GM12878 (cell line): ENCODE measurements around the gene SATB1. TPM values are rescaled to one million over a fixed set of nuclear protein-coding genes. Genes with fewer than 3 reads are reported as not detected.

Experiments
- ATAC-seq: fragments of 200-7000 bp; cut with Tn5 transposase; 3 replicates; pipeline ENCODE4 v1.9.1; 2020; ENCODE audit warnings: mild to moderate bottlenecking, moderate library complexity
- BruUV-seq: library from RNA; stranded (reverse); fragments of 400-500 nt; replicated peaks from 2 replicates; lab custom pipeline; 2021; lab: Mats Ljungman, UMichigan
- CTCF ChIA-PET: fragments of 300-600 bp; sonication (Branson Sonifier 250); formaldehyde crosslinking; extraction: SDS; loops from one replicate; lab custom pipeline; 2021; ENCODE audit warnings: inconsistent platforms; lab: Yijun Ruan, JAX
- POLR2A ChIA-PET: fragments of 350-600 bp; formaldehyde crosslinking; extraction: SDS; loops from one replicate; lab custom pipeline; 2021; ENCODE audit warnings: inconsistent platforms; lab: Charles Lee
- RAD21 ChIA-PET: fragments of 300-600 bp; sonication (Branson Sonifier 250); formaldehyde crosslinking; loops from one replicate; lab custom pipeline; 2023; ENCODE audit warnings: antibody characterized with exemption; ENCODE audit not compliant: unreplicated experiment; lab: Charles Lee
- SMC1A ChIA-PET: fragments of 300-600 bp; sonication (Branson Sonifier 250); formaldehyde crosslinking; loops from one replicate; lab custom pipeline; 2023; ENCODE audit not compliant: unreplicated experiment, uncharacterized antibody; lab: Charles Lee
- DNase-seq: peaks from one replicate; pipeline ENCODE4 v3.0.0-alpha.2; 2011; ENCODE audit warnings: low read depth, low spot score
- FAIRE-seq: peaks from 3 replicates; lab custom pipeline; 2011; peaks lifted over from hg19 to GRCh38; lab: Jason Lieb, UNC
- H2AFZ ChIP-seq: 2 replicates; pipeline ENCODE4 v1.6.0; 2011; ENCODE audit warnings: low read depth, low read length, control low read depth; ENCODE audit not compliant: control insufficient read depth
- H3K27ac ChIP-seq: 2 replicates; pipeline ENCODE4 v1.5.1; 2011; ENCODE audit warnings: control low read depth; ENCODE audit not compliant: control insufficient read depth, insufficient read depth
- H3K27me3 ChIP-seq, 2 experiments: replicated peaks in 1 of 2; 2 replicates each; pipeline versions ENCODE4 v1.6.0 to v1.6.1; 2011; ENCODE audit warnings: low read length in 1 of 2; ENCODE audit not compliant: control insufficient read depth in 2 of 2, insufficient read depth in 2 of 2
- H3K36me3 ChIP-seq, 2 experiments: 2 replicates each; pipeline ENCODE4 v1.5.1; 2011; ENCODE audit warnings: low read length in 1 of 2; ENCODE audit not compliant: control insufficient read depth in 2 of 2, insufficient read depth in 2 of 2
- H3K4me1 ChIP-seq: 2 replicates; pipeline ENCODE4 v1.6.1; 2011; ENCODE audit warnings: mild to moderate bottlenecking, low read length, moderate library complexity, mixed read lengths; ENCODE audit not compliant: control insufficient read depth, insufficient read depth
- H3K4me2 ChIP-seq: 2 replicates; pipeline ENCODE4 v1.6.0; 2011; ENCODE audit warnings: control low read depth; ENCODE audit not compliant: control insufficient read depth, insufficient read depth
- H3K4me3 ChIP-seq: fragments of 200-600 bp; sonication (generic); 2 replicates; pipeline ENCODE4 v1.5.1; 2016
- H3K79me2 ChIP-seq: 2 replicates; pipeline ENCODE4 v1.6.0; 2011; ENCODE audit warnings: low read length; ENCODE audit not compliant: control insufficient read depth, insufficient read depth
- H3K9ac ChIP-seq: 2 replicates; pipeline ENCODE4 v1.8.0; 2011; ENCODE audit warnings: low read length, control low read depth, mixed read lengths; ENCODE audit not compliant: control insufficient read depth, insufficient read depth
- H3K9me3 ChIP-seq: replicated peaks from 3 replicates; pipeline ENCODE4 v1.5.1; 2011; ENCODE audit warnings: mild to moderate bottlenecking, low read length; ENCODE audit not compliant: control insufficient read depth, insufficient read depth
- H4K20me1 ChIP-seq: 2 replicates; pipeline ENCODE4 v1.6.0; 2011; ENCODE audit not compliant: control insufficient read depth, insufficient read depth
- FOXK2 ChIP-seq: fragments of 450-650 bp; IDR thresholded peaks from 2 replicates; pipeline ENCODE4 v1.6.1; 2017; ENCODE audit warnings: mild to moderate bottlenecking, moderate library complexity
- HSF1 ChIP-seq: fragments of 150-350 bp; IDR thresholded peaks from 2 replicates; pipeline ENCODE4 v1.6.1; 2014; ENCODE audit warnings: mild to moderate bottlenecking, low read depth, low read length
- KAT2A ChIP-seq: conservative IDR thresholded peaks from 2 replicates; pipeline ENCODE4 v1.6.1; 2011; ENCODE audit warnings: low read depth, low read length; ENCODE audit not compliant: control insufficient read depth
- POU2F2 ChIP-seq: IDR thresholded peaks from 3 replicates; pipeline ENCODE4 v1.6.1; 2011; ENCODE audit warnings: low read depth, mild to moderate bottlenecking, low read length, borderline replicate concordance
- RUNX3 ChIP-seq: IDR thresholded peaks from 2 replicates; pipeline ENCODE4 v1.6.1; 2012; ENCODE audit warnings: low read length, inconsistent platforms
- SREBF2 ChIP-seq: IDR thresholded peaks from 2 replicates; pipeline ENCODE4 v1.6.1; 2012; ENCODE audit warnings: mild to moderate bottlenecking, low read length
- TCF3 ChIP-seq: IDR thresholded peaks from 2 replicates; pipeline ENCODE4 v1.6.1; 2012; ENCODE audit warnings: low read depth, mild to moderate bottlenecking, low read length, borderline replicate concordance; ENCODE audit not compliant: insufficient read depth
- ZNF207 ChIP-seq: fragments of 450-650 bp; IDR thresholded peaks from 2 replicates; pipeline ENCODE4 v1.6.1; 2014; ENCODE audit warnings: antibody characterized with exemption, mild to moderate bottlenecking, borderline replicate concordance
- ZNF274 ChIP-seq: IDR thresholded peaks from one replicate; pipeline ENCODE4 v1.8.0; 2011; ENCODE audit not compliant: insufficient read length, insufficient read depth
- WGBS: methylation state at CpG from one replicate; pipeline ENCODE4 v1.1.6; 2016; ENCODE audit warnings: low lambda C conversion rate; ENCODE audit not compliant: insufficient replicate concordance, insufficient coverage; ENCODE audit errors: missing lambda C conversion rate; 5-methylcytosine and 5-hydroxymethylcytosine counted together
- in situ Hi-C: fragments of 300-500 bp; cut with MboI; formaldehyde crosslinking; loops from 9 replicates; pipeline ENCODE4 v1.14.3; 2018; ENCODE audit warnings: mixed read lengths
- intact Hi-C: fragments of 100-400 bp; cut with micrococcal nuclease; formaldehyde crosslinking; loops from one replicate; pipeline ENCODE4 v1.14.2; 2022; ENCODE audit not compliant: unreplicated experiment
- polyA plus RNA-seq, 11 experiments: library from polyadenylated mRNA; depleted of rRNA in 4 of 11; unstranded in 6 of 11; stranded (reverse) in 5 of 11; fragments of >200 nt; fragmentation: Nextera tagmentation in 4 of 11; fragmentation: Illumina TruSeq in 1 of 11; extraction: Ambion mirVana in 4 of 11; extraction: Trizol in 1 of 11; gene quantifications; 1 replicate in 1 of 11; 2 replicates in 10 of 11; pipeline versions ENCODE4 v1.2.1 to v1.2.3, GENCODE V29; 2011 to 2016; ENCODE audit warnings: inconsistent platforms in 2 of 11, missing spikeins in 2 of 11, low read depth in 1 of 11
- total RNA-seq, 4 experiments: library from RNA; depleted of rRNA in 3 of 4; stranded (reverse); fragments of >200 nt in 3 of 4; fragmentation: Illumina TruSeq in 1 of 4; extraction: Trizol in 1 of 4; gene quantifications; 2 replicates each; pipeline versions ENCODE4 v1.2.1 to v1.2.3, GENCODE V29; 2013 to 2021

SATB1 gene
- total and polyA plus RNA-seq, 10 of the 15 experiments (the other 5 are each of a cell fraction or from before 2014, with no cell fraction given) = 0.01 to 0.72 (median 0.07) TPM; not detected in 4

- no peak overlapping the region for H2AFZ ChIP-seq
- H3K4me2 ChIP-seq = no peak overlapping the region
- FAIRE-seq = no peak
- H3K36me3 ChIP-seq = no peaks in the 10 kb centered on the region
- DNase-seq = no peak
- SMC1A ChIA-PET = interaction anchor here (0.6 kb wide), 1 partner anchor 546 kb away, joined by 3 read pairs; no protein-coding TSS in a partner anchor
- TF ChIP-seq FOXK2 (no peak), POU2F2 (no peak), ZNF274 (no peak), SREBF2 (no peak), ZNF207 (no peak), RUNX3 (no peak), TCF3 (no peak), HSF1 (no peak), KAT2A (no peak)
- H3K9me3 ChIP-seq = no peaks in the 10 kb centered on the region
- BruUV-seq = no TSS peak
- no peaks in the 10 kb centered on the region for H3K79me2 ChIP-seq
- no peak for ATAC-seq
- in situ Hi-C loops = no loop called here
- RAD21 ChIA-PET = no interaction called here
- POLR2A ChIA-PET = no interaction called here
- H3K4me3 ChIP-seq = no peak overlapping the region
- H4K20me1 ChIP-seq = no peaks in the 10 kb centered on the region
- CTCF ChIA-PET = no interaction called here
- intact Hi-C loops = no loop called here
- WGBS = under 1% methylated on average over 7 of the region's 7 CpGs
- H3K27me3 ChIP-seq = peaks cover 9 to 19% of the 10 kb centered on the region in 2 experiments
- H3K9ac ChIP-seq = no peak overlapping the region
- no peaks in the 10 kb centered on the region for H3K4me1 ChIP-seq
- H3K27ac ChIP-seq = no peak overlapping the region
These were observed 15.1 kb upstream of the SATB1 start for GRCh38 chr3:18440066-18440722.
